CD4-positive, alpha-beta T cell treated with Interleukin-15 for 1 hour (primary cell): Measurements from ENCODE around the gene CTNNA1.

Experiments
- DNase-seq: peaks from one replicate; pipeline ENCODE4 v3.0.0-alpha.2; 2020

CTNNA1 gene

GRCh38 chr5:138936225-138936967 lies 183.2 kb downstream of the CTNNA1 start:
- no peak for DNase-seq

DNA sequence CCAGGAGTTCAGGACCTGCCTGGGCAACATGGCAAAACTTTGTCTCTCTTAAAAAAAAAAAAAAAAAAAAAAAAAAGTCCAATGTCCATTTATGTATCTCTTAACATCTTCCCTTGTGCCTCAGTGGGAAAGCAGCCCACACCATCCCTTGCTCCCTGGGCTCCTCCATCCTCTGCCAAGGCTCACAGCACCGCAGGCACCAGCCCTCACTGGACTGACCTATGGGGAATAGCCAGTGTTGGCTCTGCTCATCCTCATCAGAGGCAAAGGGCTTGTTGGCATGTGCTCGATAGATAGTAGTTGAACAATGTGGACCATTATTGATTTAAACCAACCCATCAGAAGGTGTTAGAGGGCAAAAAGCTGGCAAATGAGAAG lies 183.7 kb downstream of the CTNNA1 start:
- no peak for DNase-seq

DNA sequence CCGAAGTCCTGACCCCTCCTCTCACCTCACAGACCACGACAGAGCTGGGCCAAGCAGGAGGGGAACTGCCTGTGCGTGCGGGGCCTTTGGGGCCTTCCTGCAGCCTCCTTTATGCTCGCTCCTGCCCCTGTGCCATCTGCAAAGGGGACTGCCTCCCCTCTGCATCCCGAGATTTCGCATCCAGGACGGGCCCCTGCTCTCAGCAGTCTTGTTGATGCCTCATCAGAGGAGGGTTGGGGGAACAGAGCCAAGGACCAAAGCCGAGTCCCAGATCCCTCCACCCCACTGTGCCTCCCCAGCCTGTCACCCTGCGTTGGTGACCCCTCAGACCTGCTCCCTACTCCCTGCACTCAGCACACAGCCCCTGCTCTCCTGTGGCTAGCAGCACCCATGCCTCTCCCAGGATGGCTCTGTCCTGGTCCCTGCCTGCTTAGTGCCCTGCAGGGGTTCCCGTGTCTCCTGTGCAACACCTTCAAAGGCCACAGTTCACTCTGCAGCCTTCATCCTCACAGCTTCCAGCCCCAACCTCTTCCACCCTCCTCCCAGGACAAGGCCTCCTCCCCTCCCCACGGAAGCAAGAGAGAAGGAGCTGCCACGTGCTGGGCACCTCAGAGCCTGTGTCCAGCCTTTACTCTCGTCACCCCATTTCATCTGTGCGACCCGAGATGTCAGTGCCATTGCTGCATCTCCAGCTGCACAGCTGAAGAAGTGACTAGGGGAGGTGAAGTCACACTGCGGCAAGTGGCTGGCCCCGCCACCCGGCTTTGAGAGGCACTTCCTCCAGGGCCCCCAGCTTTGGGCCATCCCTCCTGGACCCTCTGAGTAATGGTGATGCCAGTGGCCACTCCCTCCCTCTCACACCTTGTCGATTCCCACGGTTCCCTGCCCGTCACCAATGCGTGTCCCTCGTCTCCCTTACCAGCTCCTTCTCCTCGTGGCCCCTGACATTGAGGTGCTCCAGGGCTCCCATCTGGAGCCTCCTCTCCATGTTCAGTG lies 184.5 kb downstream of the CTNNA1 start:
- no peak for DNase-seq

DNA sequence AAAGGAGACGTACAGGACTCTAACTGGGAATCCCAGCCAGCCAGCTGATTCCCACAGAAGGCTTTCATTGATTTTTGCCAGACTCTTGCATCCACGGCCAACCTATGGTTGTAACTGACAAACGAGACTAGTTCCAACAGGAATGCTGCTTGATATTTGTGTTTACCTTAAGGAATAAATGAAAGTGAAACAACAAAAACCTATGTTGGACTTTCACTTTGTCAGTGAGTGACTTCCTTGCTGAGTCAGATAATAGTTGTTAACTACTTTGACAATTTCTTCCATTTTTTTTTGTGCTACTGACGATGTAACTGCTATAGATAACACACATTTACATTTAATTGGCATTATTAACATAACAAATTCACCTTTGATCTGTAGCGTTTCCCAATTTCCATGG lies 185.3 kb downstream of the CTNNA1 start:
- no peak for DNase-seq

DNA sequence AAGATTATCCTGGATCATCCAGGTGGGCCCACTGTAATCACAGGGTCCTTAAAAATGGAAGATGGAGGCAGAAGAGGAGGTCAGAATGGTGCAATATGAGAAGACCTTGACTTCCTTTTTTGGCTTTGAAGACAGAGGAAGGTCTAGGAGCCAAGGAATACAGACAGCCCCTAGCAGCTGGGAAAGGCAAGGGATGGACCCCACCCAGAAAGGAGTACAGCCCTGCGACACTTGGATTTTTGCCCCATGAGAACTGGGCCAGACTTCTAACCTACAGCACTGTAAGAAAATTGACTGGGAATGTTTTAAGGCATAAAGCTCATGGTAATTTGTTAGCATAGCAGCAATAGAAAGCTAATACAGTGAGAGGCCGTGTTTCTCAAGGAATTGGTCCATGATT lies 188.8 kb downstream of the CTNNA1 start:
- DNase-seq, result no peak

- DNase-seq, result no peak
Measured at GRCh38 chr5:138942861-138943260, 189.6 kb downstream of the CTNNA1 start.

- no peak for DNase-seq
Measured at GRCh38 chr5:138943599-138944173, 190.5 kb downstream of the CTNNA1 start.

DNA sequence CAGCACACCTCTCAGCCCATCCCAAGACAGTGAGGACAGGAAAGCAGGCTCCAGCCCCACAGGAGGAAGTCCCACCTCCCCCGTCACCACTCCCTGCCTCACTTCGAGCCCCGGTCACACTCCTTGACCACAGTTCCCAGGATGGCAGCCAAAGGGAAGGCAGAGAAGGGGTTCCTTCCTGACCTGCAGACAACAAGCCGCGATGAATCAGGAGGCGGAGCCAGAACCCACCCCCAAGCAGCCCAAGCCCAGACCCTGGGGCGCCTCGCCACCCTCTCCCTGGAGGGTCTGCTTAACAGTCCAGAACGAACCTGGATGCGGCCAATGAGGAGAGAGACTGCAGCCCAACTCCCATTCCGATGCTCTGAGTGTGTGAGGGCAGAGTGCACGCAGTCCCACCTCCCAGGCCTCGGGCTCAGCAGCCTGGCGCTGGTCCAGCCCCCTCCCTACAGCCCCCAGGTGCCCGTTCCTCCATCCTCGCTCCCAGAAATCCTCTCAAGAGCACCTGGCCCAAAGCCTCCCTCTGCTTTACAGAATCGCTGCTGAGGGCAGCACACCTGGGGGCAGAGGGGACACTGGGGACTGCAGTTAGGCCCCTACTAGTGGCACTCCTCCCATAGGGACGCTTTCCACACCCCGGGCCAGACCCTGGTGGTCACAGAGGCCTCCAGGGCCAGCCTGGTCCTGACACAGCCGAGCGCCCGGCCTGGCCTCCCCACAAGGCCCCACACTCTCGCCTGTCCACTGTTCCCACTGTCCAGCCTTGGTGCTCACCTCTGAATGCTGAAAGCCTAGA lies 191.5 kb downstream of the CTNNA1 start:
- no peak for DNase-seq

DNA sequence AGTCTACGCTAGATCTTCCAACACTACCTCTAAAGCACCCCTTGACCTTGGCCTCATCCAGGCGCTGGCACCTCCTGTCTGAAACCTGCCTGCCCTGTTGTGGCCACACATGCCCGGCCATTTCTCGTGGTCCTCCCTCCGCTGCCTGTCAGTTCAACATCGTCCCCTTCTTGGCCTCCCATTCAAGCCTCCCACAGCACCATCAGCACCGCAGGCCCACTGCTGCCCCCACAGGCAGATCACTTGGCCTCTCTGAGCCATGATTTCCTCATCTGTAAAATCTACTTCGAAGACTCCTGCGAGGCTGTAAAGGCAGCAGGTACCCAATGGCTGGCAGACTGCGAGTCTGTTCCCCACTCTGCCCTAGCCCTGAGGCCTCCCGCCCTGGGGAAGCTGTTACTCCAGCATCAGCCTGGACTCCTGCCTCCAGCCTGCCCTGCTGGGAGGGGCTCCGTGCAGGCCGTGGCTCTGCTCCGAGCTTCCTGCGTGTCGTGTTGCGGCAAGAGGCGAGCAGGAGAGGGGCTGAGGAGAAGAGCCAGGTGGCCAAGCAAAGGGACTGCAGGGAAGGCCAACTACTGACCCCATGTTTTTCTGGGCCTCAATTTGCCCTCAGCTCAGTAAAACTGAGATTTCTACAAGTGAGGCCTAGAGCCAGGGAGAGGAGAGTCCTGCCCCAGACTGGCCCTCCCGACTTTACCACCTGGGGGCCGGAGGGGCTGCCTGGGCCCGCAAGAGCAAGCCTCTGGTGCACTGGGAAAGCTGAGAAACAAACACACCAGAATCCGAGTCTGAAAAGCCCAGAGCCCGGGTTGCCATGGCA lies 192.4 kb downstream of the CTNNA1 start:
- no peak for DNase-seq

- no peak for DNase-seq
Measured at GRCh38 chr5:138946241-138946623, 193.0 kb downstream of the CTNNA1 start.

DNA sequence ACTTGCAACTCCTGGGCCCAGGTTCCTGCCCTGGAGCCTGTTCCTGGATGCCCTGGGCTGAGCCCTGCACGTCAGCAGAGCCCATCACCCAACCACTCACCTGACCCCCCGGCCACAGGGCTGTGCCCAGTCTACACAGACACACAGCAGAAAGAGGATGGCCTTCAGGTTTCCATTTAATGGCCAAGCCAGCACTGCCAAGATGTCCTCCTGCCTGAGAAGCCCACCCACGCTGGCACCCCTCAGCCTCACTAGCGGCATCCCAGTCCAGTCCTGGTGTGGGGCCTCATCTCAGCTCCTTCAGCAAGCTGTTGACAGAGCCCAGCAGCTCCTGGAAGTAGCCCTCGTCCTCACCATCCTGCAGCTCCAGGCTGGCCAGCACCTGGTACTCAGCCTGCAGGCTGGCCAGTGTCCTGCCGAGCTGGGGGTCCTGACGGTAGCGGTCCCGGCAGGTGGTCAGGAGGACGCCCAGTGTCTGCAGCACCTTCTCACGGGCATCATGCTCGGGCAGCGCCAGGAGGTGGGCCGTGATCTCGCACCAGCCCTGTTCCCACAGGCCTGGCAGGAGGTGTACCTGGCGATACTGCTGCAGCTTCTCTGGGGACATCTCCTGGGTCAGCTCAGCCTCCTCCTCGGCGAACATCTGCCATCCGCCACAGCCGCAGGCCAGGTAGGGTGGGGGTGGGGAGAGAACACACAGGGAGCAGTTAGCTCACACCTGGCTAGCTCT lies 193.8 kb downstream of the CTNNA1 start:
- no peak for DNase-seq

DNA sequence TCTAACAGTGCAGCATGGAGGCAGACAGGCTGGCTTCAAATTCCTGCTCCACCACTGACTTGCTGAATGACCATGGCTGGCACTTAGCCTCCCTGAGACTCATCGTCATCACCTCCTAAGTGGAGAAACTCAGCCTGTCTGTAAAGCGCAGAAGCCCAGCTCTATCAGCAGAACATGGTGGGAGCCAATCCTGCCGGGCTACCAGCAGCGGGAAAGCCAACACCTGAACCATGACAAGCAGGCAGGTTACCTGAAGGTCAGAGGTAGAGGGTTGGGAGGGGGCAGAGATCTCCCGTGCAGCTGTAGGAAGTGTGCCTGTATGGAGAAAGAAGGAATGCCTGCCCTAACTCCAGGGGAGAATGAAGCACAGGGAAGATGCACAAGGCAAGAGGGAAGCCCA lies 194.6 kb downstream of the CTNNA1 start:
- DNase-seq, result no peak

DNA sequence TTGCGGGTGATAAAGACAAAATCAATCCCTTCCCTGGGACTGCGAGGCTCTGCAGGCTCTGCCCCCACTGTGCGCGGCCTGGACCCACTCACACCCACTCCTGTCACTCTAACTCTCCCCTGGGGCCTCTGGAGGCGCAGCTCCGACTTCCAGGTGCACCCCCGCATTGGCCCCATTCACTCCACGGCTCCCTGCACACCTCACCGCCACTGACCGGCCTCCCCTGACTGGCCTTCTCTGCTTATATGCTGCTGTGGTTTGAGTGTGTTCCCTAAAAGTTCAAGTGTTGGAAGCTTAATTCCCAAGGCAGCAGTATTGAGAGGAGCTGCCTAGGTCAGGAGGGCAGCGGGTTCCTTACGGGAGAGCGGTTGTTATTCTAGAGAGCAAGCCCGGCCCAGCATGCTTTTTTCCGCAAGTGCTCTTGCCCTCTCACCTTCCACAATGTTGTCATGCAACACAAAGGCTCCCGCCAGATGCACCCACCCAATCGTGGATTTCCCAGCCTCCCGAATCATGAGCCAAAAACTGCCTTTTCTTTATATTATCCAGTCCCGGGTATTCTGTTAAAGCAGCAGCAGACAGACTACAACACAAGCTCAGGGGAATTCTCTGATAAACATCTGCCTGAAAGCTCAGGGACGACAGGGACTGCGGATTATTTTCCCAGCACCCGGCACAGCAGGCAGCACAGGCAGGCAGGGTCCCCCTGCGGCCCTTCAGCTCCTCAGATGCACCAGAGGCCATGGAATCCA lies 195.4 kb downstream of the CTNNA1 start:
- DNase-seq, result no peak

- DNase-seq, result no peak
Measured at GRCh38 chr5:138949223-138949574, 196.0 kb downstream of the CTNNA1 start.

- DNase-seq, result no peak
Measured at GRCh38 chr5:138949988-138950387, 196.8 kb downstream of the CTNNA1 start.

- no peak for DNase-seq
Measured at GRCh38 chr5:138950421-138951031, 197.3 kb downstream of the CTNNA1 start.

GRCh38 chr5:138951091-138951985 lies 198.1 kb downstream of the CTNNA1 start:
- no peak for DNase-seq

GRCh38 chr5:138951986-138952735 lies 198.9 kb downstream of the CTNNA1 start:
- no peak for DNase-seq
